Measurements from ENCODE around the gene CCSER2.
A peak's percentile ranks its signal among the peaks of the same experiment; 100 is the strongest.

CCSER2 gene

GRCh38 chr10:84367256-84367655 lies 38.9 kb downstream of the CCSER2 start:
- no peak for TF ChIP-seq POLR2A (IDR thresholded peaks at IDR 0.05; ENCODE audit: low read depth, low read length)
- DNase-seq (ENCODE audit: insufficient read length, low spot score): no peak
- FAIRE-seq: no peak

GRCh38 chr10:84368828-84369227 lies 40.4 kb downstream of the CCSER2 start:
- DNase-seq (ENCODE audit: insufficient read length, low spot score): no peak
- TF ChIP-seq POLR2A (IDR thresholded peaks at IDR 0.05; ENCODE audit: low read depth, low read length): no peak
- no peak for FAIRE-seq

GRCh38 chr10:84370283-84370682 lies 41.9 kb downstream of the CCSER2 start:
- TF ChIP-seq POLR2A (IDR thresholded peaks at IDR 0.05; ENCODE audit: low read depth, low read length): no peak
- peak; percentile 66 for FAIRE-seq
- no peak for DNase-seq (ENCODE audit: insufficient read length, low spot score)

GRCh38 chr10:84371944-84372343 lies 43.6 kb downstream of the CCSER2 start:
- FAIRE-seq (peak; percentile 82), DNase-seq (ENCODE audit: insufficient read length, low spot score) (no peak)
- TF ChIP-seq POLR2A (IDR thresholded peaks at IDR 0.05; ENCODE audit: low read depth, low read length): no peak

GRCh38 chr10:84373000-84373399 lies 44.6 kb downstream of the CCSER2 start:
- TF ChIP-seq POLR2A (IDR thresholded peaks at IDR 0.05; ENCODE audit: low read depth, low read length): no peak
- FAIRE-seq: no peak
- DNase-seq (ENCODE audit: insufficient read length, low spot score): no peak

- no peak for TF ChIP-seq POLR2A (IDR thresholded peaks at IDR 0.05; ENCODE audit: low read depth, low read length)
- FAIRE-seq (no peak), DNase-seq (ENCODE audit: insufficient read length, low spot score) (no peak)
Measured at GRCh38 chr10:84374455-84374854, 46.1 kb downstream of the CCSER2 start.

- no peak for TF ChIP-seq POLR2A (IDR thresholded peaks at IDR 0.05; ENCODE audit: low read depth, low read length)
- no peak for DNase-seq (ENCODE audit: insufficient read length, low spot score)
- peak; percentile 99 for FAIRE-seq
Measured at GRCh38 chr10:84375011-84375410, 46.6 kb downstream of the CCSER2 start.

- FAIRE-seq (peak; percentile 93), DNase-seq (ENCODE audit: insufficient read length, low spot score) (no peak)
- TF ChIP-seq POLR2A (IDR thresholded peaks at IDR 0.05; ENCODE audit: low read depth, low read length): no peak
Measured at GRCh38 chr10:84375881-84376280, 47.5 kb downstream of the CCSER2 start.

- DNase-seq (ENCODE audit: insufficient read length, low spot score) (no peak), FAIRE-seq (peak; percentile 27)
- no peak for TF ChIP-seq POLR2A (IDR thresholded peaks at IDR 0.05; ENCODE audit: low read depth, low read length)
Measured at GRCh38 chr10:84388148-84388547, 59.8 kb downstream of the CCSER2 start.

- FAIRE-seq (no peak), DNase-seq (ENCODE audit: insufficient read length, low spot score) (no peak)
- no peak for TF ChIP-seq POLR2A (IDR thresholded peaks at IDR 0.05; ENCODE audit: low read depth, low read length)
Measured at GRCh38 chr10:84390364-84390763, 62.0 kb downstream of the CCSER2 start.

GRCh38 chr10:84391326-84391725 lies 62.9 kb downstream of the CCSER2 start:
- DNase-seq (ENCODE audit: insufficient read length, low spot score) (no peak), FAIRE-seq (peak; percentile 82)
- no peak for TF ChIP-seq POLR2A (IDR thresholded peaks at IDR 0.05; ENCODE audit: low read depth, low read length)

- DNase-seq (ENCODE audit: insufficient read length, low spot score): no peak
- no peak for TF ChIP-seq POLR2A (IDR thresholded peaks at IDR 0.05; ENCODE audit: low read depth, low read length)
- FAIRE-seq: no peak
Measured at GRCh38 chr10:84392181-84392580, 63.8 kb downstream of the CCSER2 start.

GRCh38 chr10:84395581-84395980 lies 67.2 kb downstream of the CCSER2 start:
- no peak for TF ChIP-seq POLR2A (IDR thresholded peaks at IDR 0.05; ENCODE audit: low read depth, low read length)
- DNase-seq (ENCODE audit: insufficient read length, low spot score) (no peak), FAIRE-seq (peak; percentile 11)

- FAIRE-seq (peak; percentile 55), DNase-seq (ENCODE audit: insufficient read length, low spot score) (no peak)
- no peak for TF ChIP-seq POLR2A (IDR thresholded peaks at IDR 0.05; ENCODE audit: low read depth, low read length)
Measured at GRCh38 chr10:84397735-84398144, 69.4 kb downstream of the CCSER2 start.

- no peak for DNase-seq (ENCODE audit: insufficient read length, low spot score)
- no peak for TF ChIP-seq POLR2A (IDR thresholded peaks at IDR 0.05; ENCODE audit: low read depth, low read length)
- no peak for FAIRE-seq
Measured at GRCh38 chr10:84398696-84399095, 70.3 kb downstream of the CCSER2 start.

Data from H54 (cell line).